Measurements from ENCODE around the gene UBN1. TPM values are rescaled to one million over a fixed set of nuclear protein-coding genes. Genes with fewer than 3 reads are reported as not detected.

UBN1 gene
- total and polyA plus RNA-seq, 10 of the 15 experiments (the other 5 are each of a cell fraction or from before 2014, with no cell fraction given) = 2.1 to 32.5 (median 13.9) TPM

DNA sequence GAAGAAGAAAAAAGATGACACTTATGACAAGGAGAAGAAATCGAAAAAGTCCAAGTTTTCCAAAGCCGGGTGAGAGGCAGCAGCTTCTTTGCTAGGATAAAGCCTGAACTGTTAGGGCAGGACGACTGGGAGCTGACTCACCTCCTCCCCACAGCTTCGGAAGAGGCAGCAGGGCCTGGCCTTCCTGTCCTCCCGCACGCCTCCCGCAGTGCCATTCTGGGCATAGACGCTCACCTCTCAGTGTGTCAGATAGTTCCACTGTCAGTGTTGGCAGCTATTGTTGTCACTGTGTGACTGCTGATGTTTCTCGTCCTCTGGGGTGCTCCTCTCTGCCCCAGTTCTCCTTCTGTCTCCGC is 12.6 kb downstream of the UBN1 start:
- CTCF ChIA-PET = no interaction called here
- SMC1A ChIA-PET (ENCODE audit: uncharacterized antibody, unreplicated experiment) = no interaction called here
- Histone ChIP-seq H3K9ac (ENCODE audit: control insufficient read depth, insufficient read depth, low read length) (no peak overlapping the region), H3K4me1 (ENCODE audit: control insufficient read depth, insufficient read depth, low read length) (no peaks in the 10 kb centered on the region), H2AFZ (ENCODE audit: control insufficient read depth, low read depth, low read length) (no peak overlapping the region), H3K9me3 (replicated peaks; ENCODE audit: control insufficient read depth, insufficient read depth, low read length) (no peaks in the 10 kb centered on the region), H3K79me2 (ENCODE audit: control insufficient read depth, insufficient read depth, low read length) (no peaks in the 10 kb centered on the region; the same call in 1 of the 2 replicates), H4K20me1 (ENCODE audit: control insufficient read depth, insufficient read depth) (no peaks in the 10 kb centered on the region), H3K4me2 (ENCODE audit: control insufficient read depth, insufficient read depth) (no peak overlapping the region), H3K36me3 (ENCODE audit: control insufficient read depth in 2 of 2, insufficient read depth in 2 of 2, low read length in 1 of 2) (peaks cover 22 to 29% of the 10 kb centered on the region in 2 experiments; a peak in 3 of 4 replicates), H3K4me3 (no peak overlapping the region), H3K27me3 (replicated peaks in 1 of 2; ENCODE audit: control insufficient read depth in 2 of 2, insufficient read depth in 2 of 2, low read length in 1 of 2) (no peaks in the 10 kb centered on the region), H3K27ac (ENCODE audit: control insufficient read depth, insufficient read depth) (no peak overlapping the region)
- intact Hi-C loops (cut with micrococcal nuclease; ENCODE audit: unreplicated experiment) (no loop called here), in situ Hi-C loops (cut with MboI) (no loop called here)
- RAD21 ChIA-PET (ENCODE audit: unreplicated experiment) = interaction anchor here (0.6 kb wide), 1 partner anchor 139 kb away, joined by 3 read pairs; no protein-coding TSS in a partner anchor
- FAIRE-seq (no peak), DNase-seq (ENCODE audit: low read depth, low spot score) (no peak), ATAC-seq (no peak)
- no peak for TF ChIP-seq SP1 (IDR thresholded peaks at IDR 0.05; ENCODE audit: low read depth, low read length)
- TF ChIP-seq, protein P1, sequence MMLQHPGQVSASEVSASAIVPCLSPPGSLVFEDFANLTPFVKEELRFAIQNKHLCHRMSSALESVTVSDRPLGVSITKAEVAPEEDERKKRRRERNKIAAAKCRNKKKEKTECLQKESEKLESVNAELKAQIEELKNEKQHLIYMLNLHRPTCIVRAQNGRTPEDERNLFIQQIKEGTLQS (IDR thresholded peaks at IDR 0.05; ENCODE audit: borderline replicate concordance, extremely low read depth, low read depth, low read length) = no peak
- TF ChIP-seq EZH2 (IDR thresholded peaks at IDR 0.05; ENCODE audit: borderline replicate concordance, control insufficient read depth, low read depth, low read length) = no peak
- POLR2A ChIA-PET = no interaction called here
- no TSS peak for BruUV-seq (replicated peaks)
- WGBS (ENCODE audit: insufficient coverage, insufficient replicate concordance, low lambda C conversion rate, missing lambda C conversion rate) = 95% methylated on average over 10 of the region's 10 CpGs

DNA sequence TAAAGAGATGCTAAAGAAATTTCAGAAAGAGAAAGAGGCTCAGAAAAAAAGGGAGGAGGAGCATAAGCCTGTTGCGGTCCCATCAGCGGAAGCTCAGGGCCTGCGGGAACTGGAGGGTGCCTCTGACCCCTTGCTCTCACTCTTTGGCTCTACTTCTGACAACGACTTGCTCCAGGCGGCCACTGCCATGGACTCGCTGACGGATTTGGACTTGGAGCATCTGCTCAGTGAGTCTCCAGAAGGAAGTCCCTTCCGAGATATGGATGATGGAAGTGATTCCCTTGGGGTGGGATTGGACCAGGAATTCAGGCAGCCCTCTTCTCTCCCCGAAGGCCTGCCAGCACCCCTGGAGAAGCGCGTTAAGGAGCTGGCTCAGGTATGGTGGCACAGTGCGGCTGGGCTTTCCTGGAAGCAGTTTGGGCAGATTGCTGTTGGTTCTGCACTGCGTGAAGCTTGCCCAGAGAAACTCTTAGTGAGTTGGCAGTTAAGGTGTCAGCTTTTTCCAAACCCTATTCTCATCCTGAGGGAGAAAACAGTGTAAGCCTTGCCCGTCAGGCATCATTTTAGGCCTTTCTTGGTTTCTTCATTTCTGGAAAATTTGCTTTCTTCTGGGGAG is 13.6 kb downstream of the UBN1 start:
- TF ChIP-seq RB1 (IDR thresholded peaks at IDR 0.05; ENCODE audit: borderline replicate concordance) = no peak
- intact Hi-C loops (cut with micrococcal nuclease; ENCODE audit: unreplicated experiment) (no loop called here), in situ Hi-C loops (cut with MboI) (no loop called here)
- RAD21 ChIA-PET (ENCODE audit: unreplicated experiment) = interaction anchor here (0.6 kb wide), 1 partner anchor 140 kb away, joined by 3 read pairs; no protein-coding TSS in a partner anchor
- no peak overlapping the region for H3K4me3 ChIP-seq
- H3K36me3 ChIP-seq (ENCODE audit: control insufficient read depth in 2 of 2, insufficient read depth in 2 of 2, low read length in 1 of 2) = peaks cover 20 to 21% of the 10 kb centered on the region in 2 experiments; a peak in 3 of 4 replicates
- BruUV-seq (replicated peaks) = no TSS peak
- no peak for FAIRE-seq
- CTCF ChIA-PET = interaction anchor here (0.6 to 1.4 kb wide), 2 partner anchors 56 to 96 kb away, joined by 3 to 4 read pairs; no protein-coding TSS in a partner anchor
- no peak for DNase-seq (ENCODE audit: low read depth, low spot score)
- no peak overlapping the region for H3K4me2 ChIP-seq (ENCODE audit: control insufficient read depth, insufficient read depth)
- no peaks in the 10 kb centered on the region for H3K9me3 ChIP-seq (replicated peaks; ENCODE audit: control insufficient read depth, insufficient read depth, low read length)
- SMC1A ChIA-PET (ENCODE audit: uncharacterized antibody, unreplicated experiment) = no interaction called here
- H3K27ac ChIP-seq (ENCODE audit: control insufficient read depth, insufficient read depth) = no peak overlapping the region
- H3K4me1 ChIP-seq (ENCODE audit: control insufficient read depth, insufficient read depth, low read length) = no peaks in the 10 kb centered on the region
- no peak for ATAC-seq
- H2AFZ ChIP-seq (ENCODE audit: control insufficient read depth, low read depth, low read length) = no peak overlapping the region
- POLR2A ChIA-PET = no interaction called here
- no peaks in the 10 kb centered on the region for H4K20me1 ChIP-seq (ENCODE audit: control insufficient read depth, insufficient read depth)
- H3K9ac ChIP-seq (ENCODE audit: control insufficient read depth, insufficient read depth, low read length) = no peak overlapping the region
- no peaks in the 10 kb centered on the region for H3K27me3 ChIP-seq (replicated peaks in 1 of 2; ENCODE audit: control insufficient read depth in 2 of 2, insufficient read depth in 2 of 2, low read length in 1 of 2)
- WGBS (ENCODE audit: insufficient coverage, insufficient replicate concordance, low lambda C conversion rate, missing lambda C conversion rate) = 98% methylated on average over 14 of the region's 14 CpGs
- no peaks in the 10 kb centered on the region; the same call in none of the 2 replicates for H3K79me2 ChIP-seq (ENCODE audit: control insufficient read depth, insufficient read depth, low read length)
